ENCODE measurements around the gene APOA5.

- TF ChIP-seq RFX5 (IDR thresholded peaks at IDR 0.05) (no peak), NFE2L2 (conservative IDR thresholded peaks at IDR 0.05; ENCODE audit: low read length) (no peak), POLR2A (IDR thresholded peaks at IDR 0.05; ENCODE audit: low read length) (no peak), EP300 (IDR thresholded peaks at IDR 0.05) (no peak), CTCF (IDR thresholded peaks at IDR 0.05) (no peak), BHLHE40 (IDR thresholded peaks at IDR 0.05; ENCODE audit: low read depth, low read length) (no peak), MAX (IDR thresholded peaks at IDR 0.05) (no peak), NR3C1 (IDR thresholded peaks at IDR 0.05) (no peak), CHD2 (IDR thresholded peaks at IDR 0.05; ENCODE audit: low read length, partially characterized antibody) (no peak), JUN (IDR thresholded peaks at IDR 0.05) (no peak), JUNB (IDR thresholded peaks at IDR 0.05) (no peak), PHF8 (IDR thresholded peaks at IDR 0.05; ENCODE audit: borderline replicate concordance, low read depth) (no peak), POLR2AphosphoS2 (conservative IDR thresholded peaks at IDR 0.05; ENCODE audit: low read length) (no peak)
Observed at GRCh38 chr11:116762132-116762531, 29.5 kb downstream of the APOA5 start.
